GM19193 (cell line): ENCODE results near the gene SNX21.
A peak's percentile ranks its signal among the peaks of the same experiment; 100 is the strongest.

Source experiments
- POLR2A ChIP-seq: IDR thresholded peaks from 4 replicates; pipeline ENCODE4 v1.6.1; 2011; ENCODE audit not compliant: insufficient read depth, insufficient read length; ENCODE audit errors: extremely low read depth

The SNX21 gene

GRCh38 chr20:45860560-45861220 lies 27.1 kb downstream of the SNX21 start:
- TF ChIP-seq POLR2A = no peak

- TF ChIP-seq POLR2A = no peak
Measured at GRCh38 chr20:45861221-45862075, 27.8 kb downstream of the SNX21 start.

- TF ChIP-seq POLR2A = no peak
Measured at GRCh38 chr20:45863543-45864470, 30.2 kb downstream of the SNX21 start.

- TF ChIP-seq POLR2A = no peak
Measured at GRCh38 chr20:45866454-45866853, 32.9 kb downstream of the SNX21 start.

- no peak for TF ChIP-seq POLR2A
Measured at GRCh38 chr20:45867136-45867818, 33.7 kb downstream of the SNX21 start.

- no peak for TF ChIP-seq POLR2A
Measured at GRCh38 chr20:45867819-45868176, 34.2 kb downstream of the SNX21 start.

GRCh38 chr20:45872626-45873025 lies 39.0 kb downstream of the SNX21 start:
- TF ChIP-seq POLR2A = no peak

- no peak for TF ChIP-seq POLR2A
Measured at GRCh38 chr20:45873409-45874103, 40.0 kb downstream of the SNX21 start.

GRCh38 chr20:45874576-45874975 lies 41.0 kb downstream of the SNX21 start:
- no peak for TF ChIP-seq POLR2A

GRCh38 chr20:45878076-45878761 lies 44.6 kb downstream of the SNX21 start:
- TF ChIP-seq POLR2A = no peak

- TF ChIP-seq POLR2A = peak; percentile 92
Measured at GRCh38 chr20:45880988-45881788, 47.6 kb downstream of the SNX21 start, which contains the start of gene ZSWIM1. TSS of gene ZSWIM1 (plus strand) at chr20:45881227. CDS start at chr20:45882593, 1,366 bp downstream.

GRCh38 chr20:45882469-45883099 lies 49.0 kb downstream of the SNX21 start:
- TF ChIP-seq POLR2A = no peak
